GM18909 (cell line): ENCODE results near the gene ZNF33A.
"Not testable (repeated sequence)": the region's sequence is repeated elsewhere in the genome, so short reads cannot be mapped to it uniquely, and the experiment has no call there.

Experiments
- ATAC-seq: cut with Tn5 transposase; IDR thresholded peaks from one replicate; pipeline ENCODE4 v1.9.1; 2021; ENCODE audit warnings: mild to moderate bottlenecking; ENCODE audit not compliant: unreplicated experiment, poor library complexity

ZNF33A gene

DNA sequence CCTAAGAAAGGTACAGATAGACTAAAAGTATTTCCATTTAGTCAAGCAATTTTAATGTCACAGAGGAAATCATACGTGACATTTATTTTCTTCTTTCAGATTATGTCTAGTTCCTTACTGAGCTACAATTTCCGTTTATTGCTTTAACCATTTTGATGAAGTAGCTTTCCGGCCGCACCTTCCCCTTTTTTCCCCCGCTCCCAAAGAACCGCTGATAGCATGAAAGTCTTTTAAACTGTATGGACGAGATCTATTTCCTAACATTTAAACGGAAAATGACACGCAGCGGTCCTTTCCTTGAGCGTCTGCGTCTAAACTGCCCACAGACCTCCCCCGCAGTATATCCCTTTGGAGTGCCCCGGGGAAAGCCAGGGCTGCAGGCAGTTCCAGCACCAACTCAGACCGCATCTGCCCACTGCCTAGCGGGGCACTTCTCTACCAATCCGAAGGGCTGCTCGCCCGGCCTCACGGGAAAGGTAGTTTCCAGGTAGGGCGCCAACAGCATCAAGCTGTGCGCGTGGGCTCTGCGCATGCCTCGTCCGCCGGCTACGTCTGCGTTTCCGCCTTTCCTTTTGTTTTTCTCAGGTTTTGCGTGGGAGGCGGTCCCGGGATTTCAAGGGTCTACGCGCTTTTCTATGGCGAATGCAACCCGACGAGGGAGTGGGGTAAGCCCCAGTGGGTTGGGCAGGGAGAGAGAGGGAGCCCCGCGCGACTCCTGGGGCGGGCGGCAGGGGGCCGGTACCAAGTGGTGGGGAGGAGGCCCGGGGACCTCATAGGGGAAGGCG lies at the start of gene ZNF33A:
TSS of gene ZNF33A (plus strand) at position 557 of the 785 bp plus-strand sequence. CDS start 1,667 bp downstream, outside the sequence.
- peak; percentile 88 for ATAC-seq

DNA sequence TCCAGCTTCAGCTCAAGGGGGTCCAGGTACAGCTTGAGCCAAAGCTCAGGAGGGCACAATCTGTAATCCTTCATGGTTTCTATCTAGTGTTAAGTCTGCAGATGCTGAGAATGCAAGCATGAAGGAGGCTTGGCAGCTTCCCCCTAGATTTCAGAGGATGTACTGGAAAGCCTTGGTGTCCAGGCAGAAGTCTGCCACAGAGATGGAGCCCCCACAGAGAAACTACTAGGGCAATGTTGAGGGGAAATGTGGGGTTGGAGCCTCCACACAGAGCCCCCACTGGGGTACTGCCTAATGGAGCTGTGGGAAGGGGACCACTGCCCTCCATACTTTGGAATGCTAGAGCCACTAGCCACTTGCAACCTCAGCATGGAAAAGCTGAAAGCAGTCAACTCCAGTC lies 45.5 kb upstream of the ZNF33A start:
- ATAC-seq: no peak

DNA sequence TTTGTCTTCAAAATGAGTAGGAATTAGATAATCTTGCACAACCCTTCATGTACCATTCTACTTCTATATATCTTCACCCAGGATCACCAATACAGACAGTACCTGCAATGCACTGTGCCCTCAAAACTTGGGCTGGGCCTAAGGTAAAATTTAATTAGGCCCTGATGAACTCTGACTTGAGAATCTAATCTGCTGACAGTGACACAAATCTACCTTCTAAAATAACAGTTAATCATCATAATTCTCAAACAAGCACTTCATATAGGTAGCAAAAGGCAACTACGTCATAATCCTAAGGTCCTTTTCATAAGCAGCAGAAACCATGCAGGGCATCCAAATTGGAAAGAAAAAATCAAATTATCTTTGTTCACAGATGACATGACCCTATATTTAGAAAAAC lies 38.1 kb upstream of the ZNF33A start:
- no peak for ATAC-seq

DNA sequence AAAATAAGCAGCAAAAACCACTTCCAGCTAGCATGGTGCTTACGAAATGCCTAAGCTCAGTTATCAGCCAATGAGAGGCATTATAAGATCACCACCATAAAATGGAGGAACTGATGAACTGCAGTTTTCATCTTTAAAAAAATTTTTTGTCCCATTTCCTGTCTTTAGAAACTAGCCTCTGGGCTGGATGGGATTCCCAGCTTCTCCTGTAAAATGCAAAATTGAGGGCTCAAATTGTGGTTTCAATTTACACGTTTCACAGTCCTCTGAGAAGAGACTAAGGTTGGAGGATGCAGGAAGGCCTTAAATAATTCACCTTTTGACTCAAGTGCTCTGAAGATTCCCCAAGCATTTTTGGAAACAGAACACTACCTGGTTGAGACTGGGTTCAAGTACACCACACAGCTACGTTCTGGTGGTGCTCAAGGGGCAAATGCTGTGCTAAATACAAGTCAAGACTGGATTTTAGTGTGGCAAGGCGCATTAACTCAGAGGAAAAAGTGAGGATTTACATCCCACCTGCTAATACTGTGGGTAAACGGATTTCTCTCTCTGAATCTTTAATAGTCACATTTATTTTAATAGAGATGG lies 35.0 kb upstream of the ZNF33A start:
- no peak for ATAC-seq

DNA sequence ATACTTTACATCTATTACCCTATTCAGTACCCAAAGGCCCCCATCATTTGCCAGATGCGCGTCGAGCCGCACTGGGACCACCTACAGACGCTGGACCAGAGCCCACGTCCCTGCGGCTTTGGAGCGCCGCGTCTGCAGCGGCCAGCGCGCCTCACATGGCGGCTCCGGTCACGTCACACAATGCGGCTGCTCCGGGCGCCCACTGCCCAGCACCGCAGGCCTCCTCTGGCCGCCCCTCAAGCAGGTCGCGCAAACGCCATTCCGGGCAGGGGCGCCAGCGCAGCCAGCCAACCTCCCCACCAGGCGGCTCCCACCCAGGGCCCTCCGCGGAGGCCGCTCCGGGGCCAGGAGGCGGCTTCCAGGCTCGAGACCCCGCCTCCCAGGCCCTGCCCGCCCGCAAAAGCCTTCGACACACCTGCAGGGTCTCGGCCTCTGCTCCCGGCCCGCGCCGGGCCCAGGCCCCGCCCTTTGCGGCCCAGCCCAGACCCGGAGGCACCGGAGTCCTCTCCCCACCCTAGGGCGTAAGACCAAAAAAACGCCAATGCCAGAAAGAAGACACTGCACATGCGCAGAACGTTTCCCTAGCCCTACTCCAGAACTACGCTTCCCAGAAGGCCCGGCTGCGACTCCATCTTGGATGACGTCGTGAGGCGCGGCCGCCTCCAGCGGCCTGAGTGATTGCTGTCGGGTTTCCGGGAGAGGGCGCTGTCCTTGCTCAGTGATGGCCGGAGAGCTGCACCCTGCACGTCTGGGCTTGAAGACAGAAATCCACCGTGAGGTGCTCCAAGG lies 34.2 kb upstream of the ZNF33A start, which contains the start of gene ZNF25:
TSS of gene ZNF25 (minus strand) at position 557 of the 789 bp plus-strand sequence. CDS start 4,925 bp downstream, outside the sequence.
- ATAC-seq: peak; percentile 98

DNA sequence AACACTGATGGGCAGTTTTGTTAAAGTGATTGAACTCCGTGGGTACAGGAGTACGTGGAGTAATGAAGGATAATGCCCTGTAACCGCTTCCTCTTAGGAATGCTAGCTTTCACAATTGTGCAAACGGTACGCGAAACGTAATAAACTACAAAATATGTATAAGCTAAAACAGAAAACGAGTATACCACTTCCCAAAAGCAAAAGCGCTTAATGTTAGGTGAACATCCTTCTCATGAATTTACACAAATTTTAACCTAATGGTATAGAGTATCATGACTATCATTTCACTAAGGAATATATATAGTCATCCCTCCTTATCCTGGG lies 33.6 kb upstream of the ZNF33A start:
- ATAC-seq: no peak

DNA sequence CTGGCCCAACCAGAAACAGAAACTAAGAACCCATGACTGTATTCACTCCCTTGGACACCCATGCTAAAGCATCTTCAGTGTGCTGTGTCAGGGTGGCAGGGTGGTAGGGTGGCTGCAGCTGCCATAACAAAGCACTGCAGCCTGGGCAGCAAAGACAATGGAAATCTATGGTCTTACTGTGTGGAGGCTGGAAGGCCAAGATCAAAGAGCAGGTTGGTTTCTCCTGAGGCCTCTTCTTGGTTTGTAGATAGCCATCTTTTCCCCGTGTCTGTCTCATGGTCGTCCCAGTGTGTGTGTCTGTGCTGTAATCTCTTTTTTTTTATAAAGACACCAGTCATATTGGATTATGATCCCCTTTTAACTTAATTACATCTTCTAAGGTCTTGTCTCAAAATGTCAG lies 18.8 kb upstream of the ZNF33A start:
- no peak for ATAC-seq

DNA sequence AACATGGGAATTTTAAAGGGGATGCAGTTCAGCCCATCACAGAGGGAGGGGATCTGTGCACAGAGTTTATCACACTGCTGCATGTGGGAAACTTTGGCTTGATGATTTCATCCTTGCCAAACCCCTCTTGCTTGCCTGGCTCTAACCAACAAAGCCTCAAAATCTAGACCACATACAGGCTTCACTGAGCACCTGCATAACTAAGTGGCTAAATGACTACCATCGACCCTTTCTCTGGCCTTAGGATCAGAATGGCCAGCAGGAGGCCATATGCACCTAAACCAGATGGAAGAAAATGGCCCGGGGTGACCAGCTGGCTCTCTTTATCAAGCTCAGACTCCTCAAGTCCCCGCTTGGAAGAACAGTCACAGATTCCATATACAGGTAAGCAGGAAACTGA lies 18.4 kb upstream of the ZNF33A start:
- ATAC-seq: no peak

DNA sequence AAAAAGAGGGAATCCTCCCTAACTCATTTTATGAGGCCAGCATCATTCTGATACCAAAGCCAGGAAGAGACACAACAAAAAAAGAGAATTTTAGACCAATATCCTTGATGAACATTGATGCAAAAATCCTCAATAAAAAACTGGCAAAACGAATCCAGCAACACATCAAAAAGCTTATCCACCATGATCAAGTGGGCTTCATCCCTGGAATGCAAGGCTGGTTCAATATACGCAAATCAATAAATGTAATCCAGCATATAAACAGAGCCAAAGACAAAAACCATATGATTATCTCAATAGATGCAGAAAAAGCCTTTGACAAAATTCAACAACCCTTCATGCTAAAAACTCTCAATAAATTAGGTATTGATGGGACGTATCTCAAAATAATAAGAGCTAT lies 11.6 kb upstream of the ZNF33A start:
- not testable (repeated sequence) for ATAC-seq

DNA sequence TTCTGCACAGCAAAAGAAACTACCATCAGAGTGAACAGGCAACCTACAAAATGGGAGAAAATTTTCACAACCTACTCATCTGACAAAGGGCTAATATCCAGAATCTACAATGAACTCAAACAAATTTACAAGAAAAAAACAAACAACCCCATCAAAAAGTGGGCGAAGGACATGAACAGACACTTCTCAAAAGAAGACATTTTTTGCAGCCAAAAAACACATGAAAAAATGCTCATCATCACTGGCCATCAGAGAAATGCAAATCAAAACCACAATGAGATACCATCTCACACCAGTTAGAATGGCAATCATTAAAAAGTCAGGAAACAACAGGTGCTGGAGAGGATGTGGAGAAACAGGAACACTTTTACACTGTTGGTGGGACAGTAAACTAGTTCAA lies 10.0 kb upstream of the ZNF33A start:
- ATAC-seq: not testable (repeated sequence)

DNA sequence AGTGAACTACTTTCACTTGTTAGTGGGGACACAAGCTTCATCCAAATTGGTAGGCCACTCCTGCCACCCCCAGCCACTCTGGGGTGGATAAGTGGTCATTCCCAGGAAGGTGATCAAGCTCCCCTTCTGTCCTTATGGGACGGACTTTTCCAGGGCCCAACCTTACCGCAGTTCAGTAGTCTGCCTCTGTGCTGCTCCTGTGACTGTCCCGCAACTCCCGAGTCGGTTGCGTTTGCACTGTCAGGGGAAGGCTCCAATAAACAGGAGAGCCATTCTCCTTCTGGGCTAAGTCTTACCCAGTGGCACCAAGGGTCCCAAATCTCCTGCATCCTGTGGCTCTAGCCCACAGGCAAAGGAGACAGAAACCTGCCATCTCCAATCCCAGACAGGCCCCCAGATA lies 7.4 kb upstream of the ZNF33A start:
- no peak for ATAC-seq

DNA sequence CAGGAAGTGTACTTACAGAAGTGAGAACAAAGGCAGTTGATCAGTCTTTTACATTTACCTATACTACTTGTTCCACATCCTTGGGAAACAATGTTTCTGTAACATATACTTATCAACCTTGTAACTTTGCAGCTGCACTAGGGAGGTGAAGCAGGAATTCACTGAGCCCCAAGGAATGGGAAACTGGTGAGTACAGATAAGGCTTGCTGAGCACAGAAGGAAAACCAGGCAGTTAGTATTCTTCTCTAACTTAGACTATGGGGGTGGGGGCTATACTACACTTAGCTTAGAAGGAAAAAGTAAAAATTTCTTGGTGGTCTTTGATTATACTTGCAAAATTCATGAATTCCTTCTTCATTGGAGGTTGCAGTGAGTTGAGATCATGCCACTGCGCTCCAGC lies 6.9 kb upstream of the ZNF33A start:
- no peak for ATAC-seq

DNA sequence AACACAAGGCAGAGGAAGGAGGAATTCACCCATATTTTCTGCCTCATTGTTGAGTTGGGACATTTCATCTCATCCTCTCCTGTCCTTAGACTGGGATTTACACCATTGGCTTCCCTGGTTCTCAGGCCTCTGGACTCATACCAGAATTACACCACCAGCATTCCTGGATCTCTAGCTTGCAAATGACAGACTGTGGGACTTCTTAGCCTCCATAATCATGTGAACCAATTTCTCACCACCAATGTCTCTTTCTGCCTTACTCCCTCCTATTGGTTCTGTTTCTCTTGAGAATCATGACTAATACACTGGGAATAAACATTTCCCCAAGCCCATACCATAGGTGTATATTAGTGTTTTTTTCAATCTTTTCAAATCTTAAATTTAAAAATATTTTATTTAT lies 2.9 kb upstream of the ZNF33A start:
- no peak for ATAC-seq

DNA sequence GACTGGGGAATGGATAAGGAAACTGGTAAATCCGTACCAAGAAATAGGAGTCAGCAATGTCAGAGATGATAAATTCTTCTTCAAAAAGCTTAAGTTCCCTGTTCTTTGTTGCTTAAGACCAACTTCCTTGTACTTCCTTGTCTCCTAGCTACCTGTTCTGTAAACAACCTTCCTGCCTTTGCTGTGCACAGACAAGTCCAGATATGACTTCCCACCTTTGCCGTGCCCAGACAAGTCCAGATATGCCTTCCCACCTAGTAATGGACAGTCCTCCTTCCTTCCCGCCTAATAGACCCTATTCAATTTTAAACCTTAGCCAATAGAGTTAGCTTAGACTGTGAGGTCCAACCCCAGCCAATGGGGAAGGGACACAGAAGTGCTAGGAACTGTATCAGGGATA lies 2.5 kb upstream of the ZNF33A start:
- ATAC-seq: no peak

DNA sequence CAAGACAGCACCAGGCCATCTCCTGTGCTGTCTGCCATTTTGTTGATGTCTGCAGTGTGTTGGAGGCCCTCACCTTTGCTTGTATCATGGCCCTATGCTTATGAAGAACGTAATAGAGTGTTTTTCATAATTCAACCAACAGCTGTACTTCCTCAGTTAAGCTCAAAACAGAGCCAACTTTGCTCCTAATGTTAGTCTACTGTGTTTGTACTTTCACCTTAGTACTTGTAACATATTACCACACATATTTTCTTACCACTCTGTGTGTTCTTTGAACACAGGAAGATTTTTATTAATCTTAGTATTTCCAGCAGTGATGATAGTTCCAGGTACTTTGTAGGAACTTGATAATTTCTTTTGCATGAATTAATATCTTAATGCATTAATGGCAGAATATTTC lies 5.9 kb downstream of the ZNF33A start:
- no peak for ATAC-seq

DNA sequence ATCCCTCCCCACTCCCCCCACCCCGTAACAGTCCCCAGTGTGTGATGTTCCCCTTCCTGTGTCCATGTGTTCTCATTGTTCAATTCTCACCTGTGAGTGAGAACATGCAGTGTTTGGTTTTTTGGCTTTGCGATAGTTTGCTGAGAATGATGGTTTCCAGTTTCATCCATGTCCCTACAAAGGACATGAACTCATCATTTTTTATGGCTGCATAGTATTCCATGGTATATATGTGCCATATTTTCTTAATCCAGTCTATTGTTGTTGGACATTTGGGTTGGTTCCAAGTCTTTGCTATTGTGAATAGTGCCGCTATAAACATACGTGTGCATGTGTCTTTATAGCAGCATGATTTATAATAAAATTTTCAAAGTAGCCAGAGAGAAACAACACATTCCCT lies 8.6 kb downstream of the ZNF33A start:
- not testable (repeated sequence) for ATAC-seq

DNA sequence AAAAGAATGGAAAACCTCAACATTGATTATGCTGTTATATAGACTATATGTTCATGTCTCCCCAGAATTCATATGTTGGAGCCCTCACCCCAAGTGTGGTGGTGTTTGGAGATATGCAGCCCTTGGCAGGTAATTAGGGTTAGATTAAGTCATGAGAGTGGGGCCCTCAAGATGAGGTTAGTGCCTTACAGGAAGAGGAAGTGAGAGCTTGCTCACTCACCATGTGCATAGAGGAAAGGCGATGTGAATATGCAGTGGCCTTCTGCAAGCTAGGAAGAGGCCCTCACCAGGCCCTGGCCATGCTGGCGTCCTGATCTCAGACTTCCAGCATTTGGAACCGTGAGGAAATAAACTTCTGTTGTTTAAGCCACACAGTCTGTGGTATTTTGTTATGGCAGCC lies 14.8 kb downstream of the ZNF33A start:
- ATAC-seq: peak; percentile 88

DNA sequence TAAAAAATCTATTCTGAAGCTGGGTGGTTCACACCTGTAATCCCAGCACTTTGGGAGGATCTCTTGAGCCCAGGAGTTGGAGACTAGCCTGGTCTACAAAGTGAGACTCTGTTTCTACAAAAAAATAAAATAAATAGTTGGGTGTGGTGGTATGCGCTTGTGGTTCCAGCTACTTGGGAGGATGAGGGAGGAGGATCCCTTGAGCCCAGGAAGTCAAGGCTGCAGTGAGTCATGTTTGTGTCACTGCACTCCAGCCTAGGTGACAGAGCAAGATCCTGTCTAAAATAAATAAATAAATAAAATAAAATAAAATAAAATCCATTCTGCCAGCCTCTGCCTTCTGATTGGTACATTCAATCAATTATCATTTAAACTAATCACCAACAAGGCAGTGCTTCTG lies 17.5 kb downstream of the ZNF33A start:
- no peak for ATAC-seq

DNA sequence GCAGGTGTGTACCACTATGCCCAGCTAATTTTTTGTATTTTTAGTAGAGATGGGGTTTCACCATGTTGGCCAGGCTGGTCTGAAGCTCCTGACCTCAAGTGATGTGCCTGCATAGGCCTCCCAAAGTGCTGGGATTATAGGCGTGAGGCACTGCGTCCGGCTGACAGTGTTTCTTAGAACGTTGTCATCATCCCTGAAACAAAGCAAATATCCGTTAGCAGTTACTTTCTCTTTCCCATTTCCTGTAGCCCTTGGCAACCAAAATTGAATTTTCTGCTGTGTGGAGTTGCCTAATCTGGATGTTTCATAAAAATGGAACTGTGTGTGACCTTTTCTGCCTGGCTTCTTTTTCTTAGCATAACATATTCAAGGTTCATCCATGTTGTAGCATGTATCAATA lies 22.4 kb downstream of the ZNF33A start:
- ATAC-seq: no peak

DNA sequence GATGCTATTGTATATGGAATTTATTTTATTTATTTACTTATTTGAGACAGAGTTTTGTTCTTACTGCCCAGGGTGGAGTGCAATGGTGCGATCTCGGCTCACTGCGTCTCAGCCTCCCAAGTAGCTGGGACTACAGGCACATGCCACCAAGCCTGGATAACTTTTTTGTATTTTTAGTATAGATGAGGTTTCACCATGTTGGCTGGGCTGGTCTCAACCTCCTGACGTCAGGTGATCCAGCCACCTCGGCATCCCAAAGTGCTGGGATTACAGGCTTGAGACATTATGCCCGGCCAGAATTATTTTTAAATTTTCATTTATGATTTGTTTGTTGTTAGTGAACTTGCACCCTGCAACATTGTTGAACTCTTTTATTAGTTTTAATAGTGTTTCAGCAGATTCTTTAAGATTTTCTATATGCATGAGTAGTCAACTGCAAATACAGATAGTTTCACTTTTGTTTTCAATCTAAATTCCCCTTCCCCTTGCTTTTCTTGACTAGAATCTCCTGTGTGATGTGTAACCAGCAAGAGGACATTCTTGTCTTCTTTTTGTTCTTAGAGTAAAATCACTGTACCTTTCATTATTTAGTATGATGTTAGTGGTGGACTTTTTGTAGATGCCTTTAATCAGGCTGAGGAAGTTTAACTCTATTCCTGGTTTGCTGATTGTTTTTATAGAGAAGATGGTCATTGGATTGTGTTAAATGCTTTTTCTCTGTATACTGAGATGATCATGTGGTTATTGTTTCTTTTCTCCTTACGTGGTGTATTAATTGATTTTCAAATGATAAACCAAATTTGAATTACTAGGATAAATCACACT lies 27.8 kb downstream of the ZNF33A start:
- ATAC-seq: peak; percentile 97

DNA sequence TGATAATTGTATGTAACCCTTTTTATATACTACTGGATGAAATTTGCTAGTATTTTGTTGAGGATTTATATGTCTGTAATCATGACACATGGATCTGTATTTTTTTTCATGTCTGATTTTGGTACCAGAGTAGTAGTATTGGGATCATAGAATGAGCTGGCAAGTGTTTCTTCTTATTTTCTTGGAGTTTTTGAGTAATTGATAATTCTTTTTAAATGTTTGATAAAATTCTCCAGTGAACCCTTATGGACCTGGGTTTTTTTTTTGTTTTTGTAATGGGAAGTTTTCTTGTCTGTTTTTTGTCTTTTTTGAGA lies 28.4 kb downstream of the ZNF33A start:
- ATAC-seq: peak; percentile 22
